GM19193 (cell line): ENCODE results near the gene PDSS1.

Experiments
- POLR2A ChIP-seq: IDR thresholded peaks from 4 replicates; pipeline ENCODE4 v1.6.1; 2011; ENCODE audit not compliant: insufficient read depth, insufficient read length; ENCODE audit errors: extremely low read depth

Gene PDSS1

DNA sequence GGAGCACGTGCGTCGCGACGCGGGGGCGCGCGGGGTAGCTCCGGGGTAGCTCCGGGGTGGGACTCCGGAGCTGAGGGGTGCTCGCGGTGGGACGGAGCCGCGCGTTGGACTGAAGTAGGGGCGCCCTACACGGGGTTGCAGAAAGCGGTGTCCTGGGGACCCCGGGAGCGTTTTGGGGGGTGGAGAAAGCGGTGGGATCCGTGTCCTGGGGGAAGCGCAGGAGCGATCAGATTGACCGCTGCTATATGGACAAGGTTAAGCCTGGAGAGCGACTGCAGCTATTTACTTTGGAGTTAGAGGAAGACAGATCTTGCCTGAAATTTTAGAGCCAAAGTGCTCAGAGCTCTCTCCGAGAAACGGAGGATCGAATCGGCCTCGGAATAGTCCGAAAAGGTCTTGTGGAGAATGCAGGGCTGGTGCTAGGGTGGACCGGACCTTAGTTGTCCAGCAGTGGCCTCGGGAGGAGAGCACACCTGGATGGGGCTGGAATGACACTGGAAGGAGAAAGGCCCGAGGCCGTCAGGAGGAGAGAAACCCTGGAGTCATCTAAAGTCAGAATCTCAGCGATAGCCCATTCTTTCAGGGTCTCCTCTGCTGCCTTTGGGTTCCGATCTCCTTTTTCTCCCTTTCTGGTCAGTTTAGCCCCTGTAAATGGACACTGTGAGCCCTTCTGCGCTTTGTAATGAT lies 564 bp downstream of the PDSS1 start:
- no peak for TF ChIP-seq POLR2A

GRCh38 chr10:26698909-26699308 lies 1.4 kb downstream of the PDSS1 start:
- TF ChIP-seq POLR2A: no peak

GRCh38 chr10:26699631-26700030 lies 2.1 kb downstream of the PDSS1 start:
- TF ChIP-seq POLR2A: no peak

DNA sequence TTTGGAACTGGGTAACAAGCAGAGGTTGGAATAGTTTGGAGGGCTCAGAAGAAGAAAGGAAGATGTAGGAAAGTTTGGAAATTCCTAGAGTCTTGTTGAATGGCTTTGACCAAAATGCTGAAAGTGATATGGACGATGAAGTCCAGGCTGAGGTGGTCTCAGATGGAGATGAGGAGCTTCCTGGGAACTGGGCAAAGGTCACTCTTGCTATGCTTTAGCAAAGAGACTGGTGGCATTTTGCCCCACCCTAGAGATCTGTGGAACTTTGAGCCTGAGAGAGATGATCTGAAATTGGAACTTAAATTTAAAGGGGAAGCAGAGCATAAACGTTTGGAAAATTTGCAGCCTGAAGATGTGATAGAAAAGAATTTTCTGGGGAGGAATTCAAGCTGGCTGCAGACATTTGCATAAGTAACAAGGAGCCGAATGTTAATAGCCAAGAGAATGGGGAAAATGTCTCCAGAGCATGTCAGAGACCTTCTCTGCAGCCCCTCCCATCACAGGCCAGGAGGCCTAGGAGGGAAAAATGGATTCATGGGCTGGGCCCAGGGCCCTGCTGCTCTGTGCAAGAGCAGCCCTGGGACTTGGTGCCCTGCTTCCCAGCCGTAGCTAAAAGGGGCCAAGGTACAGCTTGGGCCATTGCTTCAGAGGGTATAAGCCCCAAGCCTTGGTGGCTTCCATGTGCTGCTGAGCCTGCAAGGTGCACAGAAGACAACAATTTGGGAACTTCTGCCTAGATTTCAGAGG lies 3.6 kb downstream of the PDSS1 start:
- TF ChIP-seq POLR2A: no peak

GRCh38 chr10:26703096-26703495 lies 5.6 kb downstream of the PDSS1 start:
- TF ChIP-seq POLR2A: no peak

- no peak for TF ChIP-seq POLR2A
Observed at GRCh38 chr10:26703974-26704373, 6.5 kb downstream of the PDSS1 start.

GRCh38 chr10:26706206-26706605 lies 8.7 kb downstream of the PDSS1 start:
- no peak for TF ChIP-seq POLR2A

GRCh38 chr10:26706936-26707335 lies 9.4 kb downstream of the PDSS1 start:
- no peak for TF ChIP-seq POLR2A

DNA sequence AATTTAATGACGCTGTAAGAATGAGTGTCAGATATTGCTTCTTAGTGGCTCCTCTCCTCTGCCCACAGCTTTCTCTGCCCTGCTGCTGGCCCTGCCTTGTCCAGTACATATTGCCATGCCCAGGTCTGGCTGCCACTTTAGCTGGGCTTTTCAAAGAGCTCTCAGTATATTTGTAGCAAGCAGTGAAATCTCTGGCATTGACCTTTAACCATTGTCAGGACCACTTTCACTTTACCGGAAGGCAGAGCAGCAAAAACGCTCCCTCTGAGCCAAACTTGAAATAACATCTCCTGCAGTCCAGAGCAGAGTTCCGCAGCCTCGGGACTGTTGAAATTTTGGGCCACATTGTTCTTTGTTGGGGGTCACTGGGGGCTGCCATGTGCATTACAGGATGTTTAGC lies 13.8 kb downstream of the PDSS1 start:
- no peak for TF ChIP-seq POLR2A

DNA sequence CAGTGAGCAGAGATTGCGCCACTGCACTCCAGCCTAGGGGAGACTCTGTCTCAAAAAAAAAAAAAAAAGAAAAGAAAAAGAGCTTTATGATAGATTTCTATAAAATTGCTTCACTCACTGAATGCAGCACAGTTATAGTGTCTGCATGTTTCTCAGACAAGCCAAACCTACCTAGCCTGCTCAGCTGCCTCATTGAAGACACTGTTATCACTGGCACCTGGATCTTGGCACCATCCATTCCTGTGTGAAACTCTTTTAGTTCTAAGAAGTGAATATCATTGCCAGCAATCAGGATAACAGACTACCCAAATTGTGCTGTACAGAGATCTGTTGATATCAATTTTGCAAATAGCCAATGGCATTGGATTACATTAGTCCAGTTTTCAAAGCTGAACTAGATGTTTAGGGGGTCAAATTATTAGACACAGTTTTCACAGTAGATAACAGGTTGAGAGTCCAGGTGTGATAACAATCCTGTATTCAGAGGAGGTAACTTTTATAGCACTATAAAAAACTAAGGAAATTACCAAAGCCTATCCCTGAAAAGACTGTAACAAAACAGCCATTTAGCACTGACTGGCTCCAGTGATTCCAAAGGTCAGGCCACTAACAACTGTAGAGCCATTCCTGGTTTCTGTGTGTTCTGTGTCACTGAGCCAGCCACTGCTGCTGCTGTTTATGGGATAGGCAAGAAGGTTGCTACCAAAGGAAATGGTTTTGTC lies 17.1 kb downstream of the PDSS1 start:
- TF ChIP-seq POLR2A: no peak

DNA sequence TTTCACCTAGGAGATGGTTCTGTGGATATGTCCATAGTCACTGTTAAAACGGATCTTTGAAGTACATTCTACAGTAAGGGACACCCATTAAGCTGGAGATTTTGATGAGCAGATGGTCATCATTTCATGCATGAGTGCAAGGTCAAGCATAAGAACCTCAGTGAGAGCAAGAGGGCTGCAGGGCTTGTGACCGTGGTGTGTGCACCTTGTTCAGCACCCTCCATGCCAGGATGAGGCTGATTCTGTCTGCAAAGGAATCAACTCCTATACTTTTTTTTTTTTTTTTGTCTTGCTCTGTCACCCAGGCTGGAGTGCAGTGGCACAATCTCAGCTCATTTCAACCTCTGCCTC lies 17.6 kb downstream of the PDSS1 start:
- TF ChIP-seq POLR2A: no peak

DNA sequence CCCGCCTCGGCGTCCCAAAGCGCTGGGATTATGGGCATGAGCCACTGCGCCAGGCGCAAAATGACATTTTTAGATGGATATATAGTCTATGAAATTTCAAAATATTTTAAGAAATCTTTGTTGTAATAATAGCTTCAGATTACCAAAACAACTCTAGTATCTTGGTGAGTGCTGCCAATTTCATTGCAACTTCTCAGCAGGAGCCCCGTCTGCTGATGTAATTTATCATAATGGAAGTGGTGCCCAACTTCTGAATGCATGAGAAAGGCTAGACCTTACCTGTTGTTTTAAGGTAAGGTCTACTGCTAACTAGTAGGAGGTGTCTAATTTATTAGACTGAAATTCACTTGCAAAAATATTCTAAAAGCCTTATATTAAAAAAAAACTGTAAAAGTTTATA lies 20.0 kb downstream of the PDSS1 start:
- TF ChIP-seq POLR2A: no peak

- no peak for TF ChIP-seq POLR2A
Observed at GRCh38 chr10:26721561-26721960, 24.1 kb downstream of the PDSS1 start.

GRCh38 chr10:26723016-26723415 lies 25.5 kb downstream of the PDSS1 start:
- TF ChIP-seq POLR2A: no peak

DNA sequence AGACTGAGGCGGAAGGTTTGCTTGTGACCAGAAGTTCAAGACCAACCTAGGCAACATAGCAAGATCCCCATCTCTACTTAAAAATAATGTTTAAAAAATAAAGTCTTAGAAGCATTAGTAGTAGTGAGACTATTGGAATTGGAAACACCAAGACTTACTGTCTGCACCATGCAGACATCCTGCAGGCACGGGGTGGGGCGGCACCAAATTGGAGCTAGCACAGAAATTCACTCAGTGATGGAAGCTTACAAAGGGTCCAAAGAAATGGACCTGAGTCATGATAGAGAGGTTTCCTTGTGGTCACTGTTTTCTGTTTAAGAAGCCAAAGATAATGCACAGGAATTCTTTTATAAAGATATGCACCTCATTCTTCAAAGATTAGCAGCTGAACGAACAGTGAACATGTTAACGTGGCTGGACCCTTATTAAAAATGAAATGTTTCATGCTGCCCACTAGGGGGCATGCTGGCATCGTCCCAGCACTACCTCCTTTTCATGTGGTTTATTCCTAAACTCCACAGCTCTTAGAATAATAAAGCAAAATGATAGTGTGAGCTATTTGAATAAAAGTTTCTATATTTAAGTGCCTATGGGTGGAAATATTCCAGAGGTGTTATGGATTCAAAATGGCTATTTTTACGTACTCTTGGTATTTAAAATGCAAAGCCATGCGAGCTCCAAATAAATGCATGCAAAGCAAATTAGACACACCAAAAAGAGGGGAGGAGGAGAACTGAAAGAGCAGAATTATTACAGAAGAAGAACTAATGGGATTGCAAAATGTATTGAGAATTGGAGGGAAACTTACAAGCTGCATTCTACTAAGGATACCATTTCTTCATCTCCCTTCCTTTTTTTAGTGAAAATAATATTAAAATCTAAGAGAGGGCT lies 28.6 kb downstream of the PDSS1 start:
- no peak for TF ChIP-seq POLR2A
